GM18873 (cell line): Measurements from ENCODE around the gene TLL2.

Experiments
- ATAC-seq: cut with Tn5 transposase; IDR thresholded peaks from one replicate; pipeline ENCODE4 v1.9.1; 2021; ENCODE audit warnings: mild to moderate bottlenecking, moderate library complexity, moderate number of reproducible peaks; ENCODE audit not compliant: unreplicated experiment, low FRiP score

TLL2 gene

GRCh38 chr10:96436035-96436434 is 77.7 kb downstream of the TLL2 start:
- ATAC-seq = no peak

GRCh38 chr10:96431211-96431970 is 82.3 kb downstream of the TLL2 start:
- no peak for ATAC-seq

GRCh38 chr10:96427291-96427690 is 86.4 kb downstream of the TLL2 start:
- no peak for ATAC-seq

- ATAC-seq = no peak
Measured at GRCh38 chr10:96422525-96422924, 91.2 kb downstream of the TLL2 start.

- ATAC-seq = no peak
Measured at GRCh38 chr10:96421995-96422394, 91.7 kb downstream of the TLL2 start.

GRCh38 chr10:96420228-96421009 is 93.3 kb downstream of the TLL2 start:
- no peak for ATAC-seq

GRCh38 chr10:96419351-96419750 is 94.4 kb downstream of the TLL2 start:
- ATAC-seq = no peak

- no peak for ATAC-seq
Measured at GRCh38 chr10:96418582-96418981, 95.1 kb downstream of the TLL2 start.

- no peak for ATAC-seq
Measured at GRCh38 chr10:96417441-96417840, 96.3 kb downstream of the TLL2 start.

GRCh38 chr10:96416643-96417042 is 97.1 kb downstream of the TLL2 start:
- ATAC-seq = no peak

GRCh38 chr10:96415891-96416554 is 97.7 kb downstream of the TLL2 start:
- ATAC-seq = no peak

- no peak for ATAC-seq
Measured at GRCh38 chr10:96415150-96415890, 98.4 kb downstream of the TLL2 start.

GRCh38 chr10:96414303-96414702 is 99.4 kb downstream of the TLL2 start:
- ATAC-seq = no peak

- ATAC-seq = no peak
Measured at GRCh38 chr10:96413151-96413787, 100.5 kb downstream of the TLL2 start.

- ATAC-seq = no peak
Measured at GRCh38 chr10:96411716-96412320, 101.9 kb downstream of the TLL2 start.

GRCh38 chr10:96410296-96410695 is 103.4 kb downstream of the TLL2 start:
- no peak for ATAC-seq

- no peak for ATAC-seq
Measured at GRCh38 chr10:96408201-96408600, 105.5 kb downstream of the TLL2 start.

- no peak for ATAC-seq
Measured at GRCh38 chr10:96407560-96408069, 106.1 kb downstream of the TLL2 start.

GRCh38 chr10:96406091-96406490 is 107.6 kb downstream of the TLL2 start:
- ATAC-seq = no peak
